Stimulated activated CD4-positive, alpha-beta T cell treated with anti-CD3 and anti-CD28 coated beads, Interleukin-15, amount 100 ng/mL, for 24 hours (primary cell): ENCODE data around the gene EIPR1.

Source experiments
- DNase-seq: peaks from one replicate; pipeline ENCODE4 v3.0.0-alpha.2; 2020

The EIPR1 gene

DNA sequence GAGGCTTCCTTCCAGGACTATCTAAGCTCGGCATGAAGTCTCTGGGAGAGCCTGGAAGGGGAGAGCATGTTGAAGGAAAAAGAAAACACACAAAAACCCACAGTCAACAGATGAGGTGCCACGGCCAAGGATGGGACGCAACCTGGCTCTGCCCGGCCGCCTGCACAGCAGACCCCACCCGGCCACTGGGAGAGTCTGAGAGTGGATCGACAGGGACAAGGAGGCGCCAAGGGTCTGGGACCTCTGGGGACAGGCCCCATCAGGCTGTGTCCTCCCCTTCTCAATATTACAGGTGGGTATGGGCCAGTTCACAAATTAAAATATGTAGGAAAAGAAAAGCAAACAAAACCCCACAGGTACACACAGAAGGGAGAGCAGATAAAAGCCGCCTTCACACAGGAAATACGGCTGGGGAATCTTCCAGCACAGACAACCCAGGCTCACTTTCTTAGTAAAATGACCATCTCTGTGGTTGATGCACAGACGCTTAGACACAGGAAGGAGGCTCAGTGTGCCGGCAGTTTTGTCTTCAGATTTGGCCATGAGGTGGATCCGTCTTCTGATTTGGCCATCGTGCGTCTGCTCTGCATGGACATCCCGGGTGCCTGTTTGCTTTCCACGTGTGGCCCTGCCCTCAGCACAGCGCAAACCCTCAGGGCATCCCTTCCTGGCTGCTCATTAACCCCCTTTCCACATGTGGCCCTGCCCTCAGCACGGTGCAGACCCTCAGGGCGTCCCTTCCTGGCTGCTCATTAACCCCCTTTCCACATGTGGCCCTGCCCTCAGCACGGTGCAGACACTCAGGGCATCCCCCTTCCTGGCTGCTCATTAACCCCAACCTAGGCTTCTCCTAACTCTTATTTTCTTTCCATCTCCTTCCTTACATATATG lies 138.4 kb downstream of the EIPR1 start:
- peak; percentile 41 for DNase-seq

GRCh38 chr2:3236300-3237045 lies 141.1 kb downstream of the EIPR1 start:
- no peak for DNase-seq

GRCh38 chr2:3233877-3234276 lies 143.7 kb downstream of the EIPR1 start:
- no peak for DNase-seq

- no peak for DNase-seq
Measured at GRCh38 chr2:3229221-3229620, 148.4 kb downstream of the EIPR1 start.

DNA sequence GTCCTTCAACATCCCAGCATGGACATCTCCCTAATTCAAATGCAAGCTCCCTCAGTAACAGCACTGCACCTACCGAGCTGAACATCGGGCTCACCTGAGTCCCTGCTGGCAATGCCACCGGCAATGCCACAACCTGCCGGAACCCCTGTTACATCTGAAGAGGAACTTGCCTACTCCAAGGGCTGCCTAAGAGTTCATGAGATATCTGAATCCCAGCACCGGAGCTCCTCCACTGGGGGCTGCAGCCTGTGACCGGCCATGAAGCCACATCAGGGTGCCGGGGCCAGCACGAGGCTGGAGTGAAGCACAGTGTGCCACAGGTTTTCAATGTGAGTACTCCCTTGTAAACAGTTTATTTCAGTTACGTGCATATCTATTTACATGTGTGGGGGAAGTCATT lies 152.9 kb downstream of the EIPR1 start:
- no peak for DNase-seq

DNA sequence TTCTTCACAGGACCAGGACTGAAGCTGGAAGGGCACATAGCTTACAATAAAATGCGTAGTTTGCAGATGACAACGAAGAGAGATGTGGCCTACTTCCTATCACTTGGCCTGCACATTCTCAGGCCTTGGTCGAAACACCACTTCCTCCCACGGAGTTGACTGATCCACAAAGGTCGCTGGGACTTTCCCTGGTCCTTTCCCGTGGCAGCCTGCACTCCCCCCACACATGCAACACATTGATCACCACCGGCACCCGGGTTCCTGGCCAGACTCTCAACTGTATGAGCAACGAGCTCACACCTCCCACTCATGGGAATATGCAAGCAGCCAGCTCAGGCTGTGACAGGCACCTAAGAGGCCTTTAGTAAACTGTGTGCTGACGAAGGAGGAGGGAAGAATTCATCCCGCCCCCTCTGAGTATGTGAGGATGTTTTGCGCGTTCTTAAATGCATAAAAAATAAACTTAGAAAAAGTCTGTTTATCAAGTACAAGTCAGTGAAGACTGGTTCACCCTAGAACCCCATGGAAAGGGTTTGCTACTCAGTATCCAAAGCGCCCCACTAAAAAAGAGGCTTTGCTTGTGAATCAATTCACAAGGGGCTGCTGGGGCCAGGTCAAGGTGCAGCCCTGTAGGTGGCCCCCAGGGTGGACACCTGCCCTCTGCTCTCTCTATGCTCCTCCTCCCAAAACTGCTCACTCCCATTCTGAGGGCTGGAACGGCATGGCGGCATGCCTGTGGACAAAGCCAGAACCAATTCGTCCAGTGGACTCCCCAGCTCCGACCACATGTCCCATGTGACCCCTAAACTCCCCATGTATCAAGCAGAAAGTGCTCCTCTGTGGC lies 154.3 kb downstream of the EIPR1 start:
- DNase-seq, result peak; percentile 93

GRCh38 chr2:3222636-3223035 lies 155.0 kb downstream of the EIPR1 start:
- peak; percentile 77 for DNase-seq

- DNase-seq, result no peak
Measured at GRCh38 chr2:3219536-3219935, 158.1 kb downstream of the EIPR1 start.

GRCh38 chr2:3217646-3218045 lies 160.0 kb downstream of the EIPR1 start:
- DNase-seq, result no peak

GRCh38 chr2:3216841-3217495 lies 160.7 kb downstream of the EIPR1 start:
- DNase-seq, result no peak

DNA sequence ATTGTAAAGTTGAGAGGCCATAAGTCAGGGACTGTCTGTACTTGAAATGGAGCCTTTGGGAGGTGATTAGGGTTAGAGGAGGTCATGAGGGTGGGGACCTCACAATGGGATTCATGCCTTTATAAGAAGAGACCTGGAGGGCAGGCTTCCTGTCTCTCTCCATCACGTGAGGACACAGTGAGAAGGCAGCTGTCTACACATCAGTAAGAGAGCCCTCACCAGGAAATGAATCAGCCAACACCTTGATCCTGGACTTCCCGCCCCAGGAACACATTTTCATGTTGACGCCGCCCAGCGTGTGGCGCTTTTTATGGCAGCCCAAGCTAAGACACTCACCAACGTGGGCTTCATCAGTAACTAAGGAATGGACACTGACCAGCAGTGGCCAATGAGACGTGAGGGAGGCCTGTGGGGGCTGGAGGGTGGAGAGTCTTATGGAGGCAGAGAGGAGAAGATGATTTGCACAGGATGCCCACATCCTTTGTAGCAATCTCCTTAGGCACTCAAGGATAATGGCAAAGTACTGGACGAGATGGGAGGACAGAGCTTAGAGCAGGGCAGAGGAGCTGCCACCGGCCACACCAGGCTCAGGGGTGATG lies 162.7 kb downstream of the EIPR1 start:
- DNase-seq, result no peak

DNA sequence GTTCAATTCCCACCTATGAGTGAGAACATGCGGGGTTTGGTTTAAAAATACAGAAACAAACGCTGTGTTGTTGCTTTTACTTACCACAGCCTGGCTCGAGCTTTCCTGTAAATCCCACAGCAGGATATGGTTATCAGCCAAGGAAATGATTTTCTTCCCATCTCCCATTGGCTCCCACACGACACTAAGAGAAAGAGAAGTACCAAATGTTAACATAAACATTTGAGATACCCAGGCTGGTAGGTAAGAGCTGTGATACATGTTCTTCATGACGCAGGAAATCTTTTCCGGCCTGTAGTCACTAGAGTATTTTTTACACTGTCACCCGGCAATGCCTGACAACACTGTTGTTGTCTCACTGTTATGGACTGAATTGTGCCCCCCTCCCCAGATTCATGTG lies 163.6 kb downstream of the EIPR1 start:
- DNase-seq, result no peak

DNA sequence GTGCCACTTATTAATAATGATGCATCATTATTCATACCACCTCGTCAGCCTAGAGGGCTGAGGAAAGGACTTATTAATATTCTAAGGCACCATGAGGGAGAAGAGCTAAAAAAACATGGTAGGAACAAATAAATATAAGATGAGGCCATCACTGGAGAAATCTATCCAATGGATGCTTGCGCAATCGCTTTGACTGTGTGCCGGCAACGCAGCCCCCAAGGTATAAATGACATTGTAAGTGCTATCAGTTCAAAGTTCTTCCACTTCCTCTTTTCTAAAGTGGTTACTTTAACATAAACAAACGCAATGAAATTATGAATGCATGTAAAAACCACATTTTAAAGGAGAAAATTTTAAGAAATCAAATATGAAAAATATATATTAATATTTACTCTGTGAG lies 164.6 kb downstream of the EIPR1 start:
- no peak for DNase-seq

DNA sequence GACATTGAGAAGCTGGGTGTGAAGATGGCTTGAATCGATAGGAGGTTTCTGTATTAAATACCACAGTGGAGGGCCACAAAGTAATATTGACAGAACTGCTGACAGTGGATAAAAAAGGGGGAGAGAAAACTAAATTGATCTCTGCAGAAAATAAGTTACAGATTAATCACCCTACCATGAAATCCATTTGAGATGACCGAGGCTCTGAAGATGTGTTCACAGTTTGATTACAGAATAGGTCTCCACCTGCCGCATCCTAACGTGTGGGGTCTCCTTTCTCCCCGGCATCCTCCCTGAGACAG lies 165.6 kb downstream of the EIPR1 start:
- no peak for DNase-seq

- no peak for DNase-seq
Measured at GRCh38 chr2:3211256-3212060, 166.2 kb downstream of the EIPR1 start.

DNA sequence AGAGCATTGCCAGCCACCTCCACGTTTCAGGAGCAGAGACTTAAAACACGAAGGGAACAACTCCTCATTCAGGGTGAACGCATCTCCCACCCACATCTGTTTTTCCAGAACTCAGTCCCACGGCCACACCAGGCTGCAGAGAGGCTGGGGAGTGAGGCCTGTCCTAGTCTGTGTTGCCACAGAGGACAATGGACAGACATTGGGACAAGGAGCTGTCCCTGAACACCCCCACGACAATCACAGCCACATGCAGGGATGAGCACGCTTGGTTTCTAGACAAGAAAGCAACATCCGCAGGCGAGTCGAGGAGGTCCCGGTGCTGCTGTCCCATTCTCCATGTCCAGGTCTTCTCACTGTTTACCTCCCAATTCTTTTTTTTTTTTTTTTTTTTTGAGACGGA lies 167.4 kb downstream of the EIPR1 start:
- no peak for DNase-seq

GRCh38 chr2:3209258-3209657 lies 168.4 kb downstream of the EIPR1 start:
- DNase-seq, result no peak

DNA sequence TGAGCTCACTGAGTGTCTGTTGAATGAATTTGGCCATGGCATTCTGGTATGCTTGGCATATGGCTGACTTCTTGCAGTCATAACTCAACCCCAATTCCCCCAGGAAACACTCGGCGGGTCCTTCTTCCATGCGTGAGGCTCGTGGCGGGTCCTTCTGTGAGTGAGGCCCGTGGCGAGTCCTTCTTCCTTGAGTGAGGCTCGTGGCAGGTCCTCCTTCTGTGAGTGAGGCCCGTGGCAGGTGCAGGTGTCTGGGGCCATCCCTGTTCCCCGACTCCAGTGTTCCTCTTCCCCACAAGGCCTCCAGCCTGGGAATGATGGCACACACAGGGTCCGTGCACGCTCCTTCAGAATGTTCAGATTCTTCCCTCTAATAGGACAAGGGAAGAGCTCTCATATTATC lies 169.0 kb downstream of the EIPR1 start:
- no peak for DNase-seq

- no peak for DNase-seq
Measured at GRCh38 chr2:3208179-3208578, 169.4 kb downstream of the EIPR1 start.

- DNase-seq, result no peak
Measured at GRCh38 chr2:3207091-3207491, 170.5 kb downstream of the EIPR1 start.

GRCh38 chr2:3205845-3206244 lies 171.8 kb downstream of the EIPR1 start:
- DNase-seq, result no peak
